Mesenchymal stem cell (in vitro differentiated cells and primary cell): Measurements from ENCODE around the gene BBS5.

Source experiments
- DNase-seq: peaks from one replicate; pipeline ENCODE4 v3.0.0-alpha.2; 2013
- H2AFZ ChIP-seq: one replicate; pipeline ENCODE4 v1.6.1; 2013; ENCODE audit warnings: low read depth, mild to moderate bottlenecking, control low read depth, inconsistent platforms, low read length, moderate library complexity
- H2AK5ac ChIP-seq: 2 replicates; pipeline ENCODE4 v1.6.1; 2013; ENCODE audit warnings: low read length, moderate library complexity, mild to moderate bottlenecking, inconsistent platforms; ENCODE audit not compliant: severe bottlenecking
- H2BK120ac ChIP-seq: one replicate; pipeline ENCODE4 v1.6.1; 2013; ENCODE audit warnings: low read depth, mild to moderate bottlenecking, inconsistent platforms, low read length, moderate library complexity
- H2BK12ac ChIP-seq, 2 experiments: one replicate each; pipeline ENCODE4 v1.6.1; 2013; ENCODE audit warnings: inconsistent platforms in 2 of 2, low read length in 2 of 2, mild to moderate bottlenecking in 2 of 2, moderate library complexity in 2 of 2, control low read depth in 1 of 2
- H2BK15ac ChIP-seq: one replicate; pipeline ENCODE4 v1.6.1; 2013; ENCODE audit warnings: mild to moderate bottlenecking, low read depth, inconsistent platforms; ENCODE audit not compliant: poor library complexity, severe bottlenecking
- H2BK5ac ChIP-seq: 2 replicates; pipeline ENCODE4 v1.6.1; 2013; ENCODE audit warnings: low read depth, mild to moderate bottlenecking, low read length, control low read depth, inconsistent platforms; ENCODE audit not compliant: poor library complexity, severe bottlenecking
- H3K14ac ChIP-seq, 2 experiments: one replicate each; pipeline ENCODE4 v1.6.1; 2013; ENCODE audit warnings: inconsistent platforms in 2 of 2, low read length in 2 of 2, control low read depth in 1 of 2, mild to moderate bottlenecking in 1 of 2, moderate library complexity in 1 of 2
- H3K18ac ChIP-seq, 2 experiments: one replicate each; pipeline ENCODE4 v1.6.1; 2013; ENCODE audit warnings: inconsistent platforms in 2 of 2, low read length in 2 of 2, control low read depth in 1 of 2, low read depth in 1 of 2, mild to moderate bottlenecking in 1 of 2
- H3K23ac ChIP-seq, 2 experiments: one replicate each; pipeline ENCODE4 v1.6.1; 2013; ENCODE audit warnings: inconsistent platforms in 2 of 2, low read length in 2 of 2, mild to moderate bottlenecking in 2 of 2, moderate library complexity in 2 of 2, control low read depth in 1 of 2
- H3K27ac ChIP-seq: 2 replicates; pipeline ENCODE4 v1.5.1; 2013; ENCODE audit warnings: mild to moderate bottlenecking, moderate library complexity, low read length, control low read depth, inconsistent platforms; ENCODE audit not compliant: poor library complexity, severe bottlenecking
- H3K27me3 ChIP-seq, 2 experiments: 2 replicates each; pipeline versions ENCODE4 v1.6.1 to v1.7.0; 2013; ENCODE audit warnings: low read length in 2 of 2, mild to moderate bottlenecking in 2 of 2, moderate library complexity in 2 of 2, control low read depth in 1 of 2, inconsistent platforms in 1 of 2; ENCODE audit not compliant: control insufficient read depth in 1 of 2, insufficient read depth in 1 of 2
- H3K36me3 ChIP-seq, 2 experiments: 2 replicates each; pipeline versions ENCODE4 v1.6.1 to v1.7.0; 2013; ENCODE audit warnings: low read length in 2 of 2, control low read depth in 1 of 2, inconsistent platforms in 1 of 2, low read depth in 1 of 2, mild to moderate bottlenecking in 1 of 2; ENCODE audit not compliant: insufficient read depth in 2 of 2, control insufficient read depth in 1 of 2
- H3K4ac ChIP-seq, 2 experiments: one replicate each; pipeline ENCODE4 v1.6.1; 2013; ENCODE audit warnings: inconsistent platforms in 2 of 2, low read length in 2 of 2, mild to moderate bottlenecking in 2 of 2, moderate library complexity in 2 of 2, control low read depth in 1 of 2, low read depth in 1 of 2
- H3K4me1 ChIP-seq: 2 replicates; pipeline ENCODE4 v1.6.1; 2013; ENCODE audit warnings: low read depth, low read length, control low read depth; ENCODE audit not compliant: control insufficient read depth, insufficient read depth
- H3K4me2 ChIP-seq: 2 replicates; pipeline ENCODE4 v1.6.1; 2013; ENCODE audit warnings: low read length, mild to moderate bottlenecking, inconsistent platforms; ENCODE audit not compliant: poor library complexity, severe bottlenecking
- H3K4me3 ChIP-seq, 2 experiments: 2 replicates each; pipeline versions ENCODE4 v1.5.1 to v1.7.0; 2013; ENCODE audit warnings: low read length in 2 of 2, mild to moderate bottlenecking in 2 of 2, control low read depth in 1 of 2, low read depth in 1 of 2; ENCODE audit not compliant: insufficient read depth in 1 of 2
- H3K79me1 ChIP-seq: replicated peaks from 2 replicates; pipeline ENCODE4 v1.6.1; 2013; ENCODE audit warnings: mild to moderate bottlenecking, control low read depth, low read length, inconsistent platforms; ENCODE audit not compliant: poor library complexity, severe bottlenecking
- H3K9ac ChIP-seq: 2 replicates; pipeline ENCODE4 v1.7.0; 2013; ENCODE audit warnings: mild to moderate bottlenecking, low read length, moderate library complexity
- H3K9me3 ChIP-seq: 2 replicates; pipeline ENCODE4 v1.7.0; 2013; ENCODE audit warnings: mild to moderate bottlenecking, low read length; ENCODE audit not compliant: control insufficient read depth
- H4K8ac ChIP-seq: one replicate; pipeline ENCODE4 v1.6.1; 2013; ENCODE audit warnings: inconsistent platforms, mild to moderate bottlenecking, low read length, moderate library complexity
- H4K91ac ChIP-seq: one replicate; pipeline ENCODE4 v1.6.1; 2013; ENCODE audit warnings: mild to moderate bottlenecking, low read length, inconsistent platforms
- WGBS: methylation state at CpG from one replicate; pipeline ENCODE4 v1.1.7; 2013; ENCODE audit warnings: mixed read lengths; 5-methylcytosine and 5-hydroxymethylcytosine counted together

The BBS5 gene

GRCh38 chr2:169511818-169512217 lies 32.5 kb downstream of the BBS5 start:
- H3K14ac ChIP-seq, result no peak overlapping the region
- H3K4me2 ChIP-seq, result no peak overlapping the region
- H3K18ac ChIP-seq, result no peak overlapping the region
- no peaks in the 10 kb centered on the region for H3K79me1 ChIP-seq
- no peak overlapping the region for H2BK12ac ChIP-seq
- H2BK5ac ChIP-seq, result no peak overlapping the region
- no peak overlapping the region for H2AK5ac ChIP-seq
- H3K4me3 ChIP-seq, result no peak overlapping the region
- no peaks in the 10 kb centered on the region for H3K4me1 ChIP-seq
- no peak overlapping the region for H4K91ac ChIP-seq
- H3K36me3 ChIP-seq, result no peaks in the 10 kb centered on the region
- WGBS, result 88% methylated on average over 1 of the region's 1 CpG
- no peak overlapping the region for H3K4ac ChIP-seq
- no peak overlapping the region for H2BK120ac ChIP-seq
- no peak overlapping the region for H2BK15ac ChIP-seq
- no peaks in the 10 kb centered on the region for H3K9me3 ChIP-seq
- no peak overlapping the region for H4K8ac ChIP-seq
- no peak overlapping the region for H3K9ac ChIP-seq
- H3K23ac ChIP-seq, result no peak overlapping the region
- no peak overlapping the region for H2AFZ ChIP-seq
- H3K27me3 ChIP-seq, result no peaks in the 10 kb centered on the region
- no peak for DNase-seq
- no peak overlapping the region for H3K27ac ChIP-seq

GRCh38 chr2:169512525-169512924 lies 33.2 kb downstream of the BBS5 start:
- Histone ChIP-seq H2AFZ (no peak overlapping the region), H3K4me1 (no peaks in the 10 kb centered on the region), H3K36me3 (no peaks in the 10 kb centered on the region), H3K27ac (no peak overlapping the region), H2BK5ac (no peak overlapping the region), H2BK12ac (no peak overlapping the region), H3K23ac (no peak overlapping the region), H3K4ac (no peak overlapping the region), H3K18ac (no peak overlapping the region), H3K79me1 (no peaks in the 10 kb centered on the region), H2AK5ac (no peak overlapping the region), H3K9me3 (no peaks in the 10 kb centered on the region), H3K4me3 (no peak overlapping the region), H2BK15ac (no peak overlapping the region), H3K27me3 (no peaks in the 10 kb centered on the region), H2BK120ac (no peak overlapping the region), H3K4me2 (no peak overlapping the region), H3K9ac (no peak overlapping the region), H4K8ac (no peak overlapping the region), H3K14ac (no peak overlapping the region), H4K91ac (no peak overlapping the region)
- WGBS, result 100% methylated on average over 1 of the region's 2 CpGs
- peak; percentile 16 for DNase-seq

GRCh38 chr2:169513094-169513493 lies 33.8 kb downstream of the BBS5 start:
- Histone ChIP-seq H3K9ac (no peak overlapping the region), H3K23ac (no peak overlapping the region), H3K4me3 (no peak overlapping the region), H4K8ac (no peak overlapping the region), H2BK12ac (no peak overlapping the region), H4K91ac (no peak overlapping the region), H2BK15ac (no peak overlapping the region), H2BK120ac (no peak overlapping the region), H2AFZ (no peak overlapping the region), H3K4ac (no peak overlapping the region), H2BK5ac (no peak overlapping the region), H3K79me1 (no peaks in the 10 kb centered on the region), H3K27me3 (no peaks in the 10 kb centered on the region), H3K9me3 (no peaks in the 10 kb centered on the region), H3K18ac (no peak overlapping the region), H2AK5ac (no peak overlapping the region), H3K14ac (no peak overlapping the region), H3K27ac (no peak overlapping the region), H3K4me2 (no peak overlapping the region), H3K4me1 (no peaks in the 10 kb centered on the region), H3K36me3 (peaks cover 0 to under 1% of the 10 kb centered on the region in 2 experiments)
- DNase-seq, result no peak
- 100% methylated on average over 1 of the region's 1 CpG for WGBS

- no peak overlapping the region for H4K8ac ChIP-seq
- H3K4ac ChIP-seq, result no peak overlapping the region
- 67% methylated on average over 2 of the region's 3 CpGs for WGBS
- H3K27me3 ChIP-seq, result no peaks in the 10 kb centered on the region
- no peak overlapping the region for H2AK5ac ChIP-seq
- H3K4me1 ChIP-seq, result no peaks in the 10 kb centered on the region
- no peak overlapping the region for H2AFZ ChIP-seq
- H3K4me3 ChIP-seq, result no peak overlapping the region
- H3K79me1 ChIP-seq, result no peaks in the 10 kb centered on the region
- H3K36me3 ChIP-seq, result peaks cover 0 to 5% of the 10 kb centered on the region in 2 experiments
- no peak overlapping the region for H3K9ac ChIP-seq
- no peak overlapping the region for H2BK15ac ChIP-seq
- no peak overlapping the region for H3K4me2 ChIP-seq
- no peak overlapping the region for H2BK120ac ChIP-seq
- H4K91ac ChIP-seq, result no peak overlapping the region
- H3K14ac ChIP-seq, result no peak overlapping the region
- H2BK5ac ChIP-seq, result no peak overlapping the region
- no peak overlapping the region for H3K23ac ChIP-seq
- no peak overlapping the region for H2BK12ac ChIP-seq
- no peaks in the 10 kb centered on the region for H3K9me3 ChIP-seq
- DNase-seq, result no peak
- H3K27ac ChIP-seq, result no peak overlapping the region
- H3K18ac ChIP-seq, result no peak overlapping the region
Measured at GRCh38 chr2:169513926-169514325, 34.6 kb downstream of the BBS5 start.
